ENCODE data around the gene HAS3. TPM values are rescaled to one million over a fixed set of nuclear protein-coding genes. Genes with fewer than 3 reads are reported as not detected.
A peak's percentile ranks its signal among the peaks of the same experiment; 100 is the strongest.

Gene HAS3
- total and polyA plus RNA-seq, 4 donors = 0.09 to 0.75 (median 0.26) TPM

GRCh38 chr16:69100071-69100691 lies 5.3 kb upstream of the HAS3 start:
- no peak for DNase-seq (ENCODE audit: low spot score)
- 73% methylated on average over 11 of the region's 11 CpGs for WGBS
- TF ChIP-seq NR2F2 (IDR thresholded peaks at IDR 0.05) (no peak), HNF4A (conservative IDR thresholded peaks at IDR 0.05) (no peak), JUND (IDR thresholded peaks at IDR 0.05) (no peak), EGR1 (IDR thresholded peaks at IDR 0.05; ENCODE audit: low read depth in 2 of 2) (no peak)
- Histone ChIP-seq H3K9me3 (ENCODE audit: control insufficient read depth in 4 of 4, low read length in 3 of 4) (no peaks in the 10 kb centered on the region), H3K4me1 (ENCODE audit: control insufficient read depth in 4 of 4, insufficient read depth in 4 of 4, low read length in 3 of 4) (peaks cover 0 to 2% (median under 1%) of the 10 kb centered on the region in 4 donors), H3K4me3 (ENCODE audit: low read depth in 1 of 3, low read length in 3 of 3) (no peak overlapping the region), H3K27ac (ENCODE audit: low read depth in 1 of 2, low read length in 2 of 2) (no peak overlapping the region), H3K36me3 (ENCODE audit: control insufficient read depth in 4 of 4, insufficient read depth in 3 of 4, low read depth in 1 of 4, low read length in 3 of 4) (no peaks in the 10 kb centered on the region), H3K9ac (ENCODE audit: low read depth in 1 of 2, low read length in 2 of 2) (no peak overlapping the region), H3K27me3 (ENCODE audit: control insufficient read depth in 4 of 4, insufficient read depth in 4 of 4, low read length in 3 of 4) (no peaks in the 10 kb centered on the region)

- no peak overlapping the region for H3K9ac ChIP-seq (ENCODE audit: low read depth in 1 of 2, low read length in 2 of 2)
Measured at GRCh38 chr16:69106491-69107315, 1.2 kb downstream of the HAS3 start.

More at GRCh38 chr16:69106491-69107315, 1.2 kb downstream of the HAS3 start:
- WGBS = under 1% methylated on average over 55 of the region's 55 CpGs
- DNase-seq (ENCODE audit: low spot score) = no peak
- Histone ChIP-seq H3K27ac (ENCODE audit: low read depth in 1 of 2, low read length in 2 of 2) (no peak overlapping the region), H3K27me3 (ENCODE audit: control insufficient read depth in 4 of 4, insufficient read depth in 4 of 4, low read length in 3 of 4) (no peaks in the 10 kb centered on the region), H3K9me3 (ENCODE audit: control insufficient read depth in 4 of 4, low read length in 3 of 4) (no peaks in the 10 kb centered on the region), H3K4me1 (ENCODE audit: control insufficient read depth in 4 of 4, insufficient read depth in 4 of 4, low read length in 3 of 4) (peaks cover 12 to 27% (median 24%) of the 10 kb centered on the region in 4 donors), H3K4me3 (ENCODE audit: low read depth in 1 of 3, low read length in 3 of 3) (peak overlapping the region; percentile 18 to 59 (median 41)), H3K36me3 (ENCODE audit: control insufficient read depth in 4 of 4, insufficient read depth in 3 of 4, low read depth in 1 of 4, low read length in 3 of 4) (peaks cover 0 to 9% (median under 1%) of the 10 kb centered on the region in 4 donors)
- TF ChIP-seq EGR1 (IDR thresholded peaks at IDR 0.05; ENCODE audit: low read depth in 2 of 2) = no peak
- TF ChIP-seq ATF3 (IDR thresholded peaks at IDR 0.05) = no peak
- no peak for TF ChIP-seq HNF4A (conservative IDR thresholded peaks at IDR 0.05)
- no peak for TF ChIP-seq GABPA (IDR thresholded peaks at IDR 0.05 in 1 of 2, conservative IDR thresholded peaks at IDR 0.05 in 1 of 2)
- no peak for TF ChIP-seq NR2F2 (IDR thresholded peaks at IDR 0.05)
- no peak for TF ChIP-seq FOXA2 (IDR thresholded peaks at IDR 0.05)
- TF ChIP-seq, protein P1, sequence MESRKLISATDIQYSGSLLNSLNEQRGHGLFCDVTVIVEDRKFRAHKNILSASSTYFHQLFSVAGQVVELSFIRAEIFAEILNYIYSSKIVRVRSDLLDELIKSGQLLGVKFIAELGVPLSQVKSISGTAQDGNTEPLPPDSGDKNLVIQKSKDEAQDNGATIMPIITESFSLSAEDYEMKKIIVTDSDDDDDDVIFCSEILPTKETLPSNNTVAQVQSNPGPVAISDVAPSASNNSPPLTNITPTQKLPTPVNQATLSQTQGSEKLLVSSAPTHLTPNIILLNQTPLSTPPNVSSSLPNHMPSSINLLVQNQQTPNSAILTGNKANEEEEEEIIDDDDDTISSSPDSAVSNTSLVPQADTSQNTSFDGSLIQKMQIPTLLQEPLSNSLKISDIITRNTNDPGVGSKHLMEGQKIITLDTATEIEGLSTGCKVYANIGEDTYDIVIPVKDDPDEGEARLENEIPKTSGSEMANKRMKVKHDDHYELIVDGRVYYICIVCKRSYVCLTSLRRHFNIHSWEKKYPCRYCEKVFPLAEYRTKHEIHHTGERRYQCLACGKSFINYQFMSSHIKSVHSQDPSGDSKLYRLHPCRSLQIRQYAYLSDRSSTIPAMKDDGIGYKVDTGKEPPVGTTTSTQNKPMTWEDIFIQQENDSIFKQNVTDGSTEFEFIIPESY (IDR thresholded peaks at IDR 0.05) = no peak
- TF ChIP-seq HNF4G (IDR thresholded peaks at IDR 0.05) = no peak
- TF ChIP-seq TAF1 (conservative IDR thresholded peaks at IDR 0.05) = no peak
- TF ChIP-seq FOXA1 (IDR thresholded peaks at IDR 0.05) = no peak
- TF ChIP-seq, protein P2, sequence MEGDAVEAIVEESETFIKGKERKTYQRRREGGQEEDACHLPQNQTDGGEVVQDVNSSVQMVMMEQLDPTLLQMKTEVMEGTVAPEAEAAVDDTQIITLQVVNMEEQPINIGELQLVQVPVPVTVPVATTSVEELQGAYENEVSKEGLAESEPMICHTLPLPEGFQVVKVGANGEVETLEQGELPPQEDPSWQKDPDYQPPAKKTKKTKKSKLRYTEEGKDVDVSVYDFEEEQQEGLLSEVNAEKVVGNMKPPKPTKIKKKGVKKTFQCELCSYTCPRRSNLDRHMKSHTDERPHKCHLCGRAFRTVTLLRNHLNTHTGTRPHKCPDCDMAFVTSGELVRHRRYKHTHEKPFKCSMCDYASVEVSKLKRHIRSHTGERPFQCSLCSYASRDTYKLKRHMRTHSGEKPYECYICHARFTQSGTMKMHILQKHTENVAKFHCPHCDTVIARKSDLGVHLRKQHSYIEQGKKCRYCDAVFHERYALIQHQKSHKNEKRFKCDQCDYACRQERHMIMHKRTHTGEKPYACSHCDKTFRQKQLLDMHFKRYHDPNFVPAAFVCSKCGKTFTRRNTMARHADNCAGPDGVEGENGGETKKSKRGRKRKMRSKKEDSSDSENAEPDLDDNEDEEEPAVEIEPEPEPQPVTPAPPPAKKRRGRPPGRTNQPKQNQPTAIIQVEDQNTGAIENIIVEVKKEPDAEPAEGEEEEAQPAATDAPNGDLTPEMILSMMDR (IDR thresholded peaks at IDR 0.05; ENCODE audit: low read depth, low read length, missing input control) = no peak
- TF ChIP-seq SP1 (IDR thresholded peaks at IDR 0.05) = no peak
- TF ChIP-seq, protein P3, sequence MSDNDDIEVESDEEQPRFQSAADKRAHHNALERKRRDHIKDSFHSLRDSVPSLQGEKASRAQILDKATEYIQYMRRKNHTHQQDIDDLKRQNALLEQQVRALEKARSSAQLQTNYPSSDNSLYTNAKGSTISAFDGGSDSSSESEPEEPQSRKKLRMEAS (IDR thresholded peaks at IDR 0.05) = no peak
- no peak for TF ChIP-seq RXRA (IDR thresholded peaks at IDR 0.05)
- TF ChIP-seq JUND (IDR thresholded peaks at IDR 0.05) = no peak
